AG04450 (cell line): Measurements from ENCODE around the gene UBE2R2. TPM values are rescaled to one million over a fixed set of nuclear protein-coding genes. Genes with fewer than 3 reads are reported as not detected.

Experiments used
- CTCF ChIA-PET: fragments of 300-600, 350-600 bp; formaldehyde crosslinking; extraction: SDS; loops from one replicate; lab custom pipeline; 2022; ENCODE audit warnings: antibody characterized with exemption, inconsistent platforms; lab: Charles Lee
- POLR2A ChIA-PET: fragments of 350-600 bp; formaldehyde crosslinking; extraction: SDS; loops from one replicate; lab custom pipeline; 2021; ENCODE audit warnings: antibody characterized with exemption, inconsistent platforms; lab: Yijun Ruan, JAX
- DNase-seq: peaks from one replicate; pipeline ENCODE4 v3.0.0-alpha.2; 2011; ENCODE audit warnings: low read depth, low spot score
- H3K27ac ChIP-seq: one replicate; pipeline ENCODE4 v1.5.1; 2012; ENCODE audit warnings: low read depth, low read length, control low read depth
- H3K27me3 ChIP-seq: one replicate; pipeline ENCODE4 v1.6.0; 2012; ENCODE audit warnings: low read length; ENCODE audit not compliant: control insufficient read depth, insufficient read depth
- H3K4me3 ChIP-seq: 2 replicates; pipeline ENCODE4 v1.5.1; 2011; ENCODE audit warnings: mild to moderate bottlenecking, low read depth, low read length, control low read depth
- H3K9me3 ChIP-seq: 2 replicates; pipeline ENCODE4 v1.5.1; 2012; ENCODE audit warnings: low read length; ENCODE audit not compliant: control insufficient read depth, insufficient read depth
- polyA plus RNA-seq: library from polyadenylated mRNA; depleted of rRNA; stranded (reverse); fragments of >200 nt; gene quantifications from 2 replicates; pipeline ENCODE4 v1.2.3, GENCODE V29; 2011
- TF ChIP-seq, protein P1 (sequence below): IDR thresholded peaks from 2 replicates; pipeline ENCODE4 v1.5.1; 2011; ENCODE audit warnings: low read depth, low read length, control low read depth, inconsistent platforms

Gene UBE2R2
- polyA plus RNA-seq, 1 experiment: 42.2 TPM

DNA sequence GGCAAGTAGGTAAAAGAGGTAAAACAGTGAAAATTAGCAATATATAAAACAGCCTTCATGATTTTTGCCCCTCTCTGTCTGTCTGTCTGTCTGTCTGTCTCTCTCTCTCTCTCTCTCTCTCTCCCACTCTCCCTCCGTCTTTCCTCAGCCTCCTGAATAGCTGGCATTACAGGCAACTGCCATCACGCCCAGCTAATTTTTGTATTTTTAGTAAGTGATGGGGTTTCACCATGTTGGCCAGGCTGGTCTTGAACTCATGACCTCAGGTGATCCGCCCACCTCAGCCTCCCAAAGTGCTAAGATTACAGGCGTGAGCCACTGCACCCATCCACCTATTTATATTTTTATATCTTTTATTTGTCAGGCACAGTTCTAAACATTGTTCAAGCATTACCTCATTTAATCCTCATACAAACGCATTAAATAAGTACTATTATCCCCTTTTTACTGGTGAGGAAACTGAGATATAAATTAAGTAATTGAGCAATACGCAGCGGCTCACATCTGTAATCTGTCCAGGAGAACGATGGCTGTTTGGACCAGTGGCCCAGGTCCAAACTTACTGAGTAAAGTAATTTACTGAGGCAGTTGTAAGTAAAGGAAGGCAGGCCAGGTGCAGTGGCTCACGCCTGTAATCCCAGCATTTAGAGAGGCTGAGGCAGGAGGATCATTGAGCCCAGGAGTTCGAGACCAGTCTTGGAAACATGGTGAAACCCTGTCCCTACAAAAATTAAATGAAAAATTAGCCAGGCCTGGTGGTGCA lies 60.9 kb downstream of the UBE2R2 start:
- ChIA-PET CTCF (interaction anchor here (0.6 to 0.7 kb wide), 2 partner anchors 20 to 59 kb away, joined by 3 to 4 read pairs; no protein-coding TSS in a partner anchor), POLR2A (interaction anchor here (0.7 kb wide), 1 partner anchor 563 kb away, joined by 3 read pairs; no protein-coding TSS in a partner anchor)
- Histone ChIP-seq H3K9me3 (no peaks in the 10 kb centered on the region), H3K4me3 (no peak overlapping the region), H3K27me3 (no peaks in the 10 kb centered on the region), H3K27ac (no peak overlapping the region)
- TF ChIP-seq, protein P1, sequence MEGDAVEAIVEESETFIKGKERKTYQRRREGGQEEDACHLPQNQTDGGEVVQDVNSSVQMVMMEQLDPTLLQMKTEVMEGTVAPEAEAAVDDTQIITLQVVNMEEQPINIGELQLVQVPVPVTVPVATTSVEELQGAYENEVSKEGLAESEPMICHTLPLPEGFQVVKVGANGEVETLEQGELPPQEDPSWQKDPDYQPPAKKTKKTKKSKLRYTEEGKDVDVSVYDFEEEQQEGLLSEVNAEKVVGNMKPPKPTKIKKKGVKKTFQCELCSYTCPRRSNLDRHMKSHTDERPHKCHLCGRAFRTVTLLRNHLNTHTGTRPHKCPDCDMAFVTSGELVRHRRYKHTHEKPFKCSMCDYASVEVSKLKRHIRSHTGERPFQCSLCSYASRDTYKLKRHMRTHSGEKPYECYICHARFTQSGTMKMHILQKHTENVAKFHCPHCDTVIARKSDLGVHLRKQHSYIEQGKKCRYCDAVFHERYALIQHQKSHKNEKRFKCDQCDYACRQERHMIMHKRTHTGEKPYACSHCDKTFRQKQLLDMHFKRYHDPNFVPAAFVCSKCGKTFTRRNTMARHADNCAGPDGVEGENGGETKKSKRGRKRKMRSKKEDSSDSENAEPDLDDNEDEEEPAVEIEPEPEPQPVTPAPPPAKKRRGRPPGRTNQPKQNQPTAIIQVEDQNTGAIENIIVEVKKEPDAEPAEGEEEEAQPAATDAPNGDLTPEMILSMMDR: no peak
- no peak for DNase-seq

DNA sequence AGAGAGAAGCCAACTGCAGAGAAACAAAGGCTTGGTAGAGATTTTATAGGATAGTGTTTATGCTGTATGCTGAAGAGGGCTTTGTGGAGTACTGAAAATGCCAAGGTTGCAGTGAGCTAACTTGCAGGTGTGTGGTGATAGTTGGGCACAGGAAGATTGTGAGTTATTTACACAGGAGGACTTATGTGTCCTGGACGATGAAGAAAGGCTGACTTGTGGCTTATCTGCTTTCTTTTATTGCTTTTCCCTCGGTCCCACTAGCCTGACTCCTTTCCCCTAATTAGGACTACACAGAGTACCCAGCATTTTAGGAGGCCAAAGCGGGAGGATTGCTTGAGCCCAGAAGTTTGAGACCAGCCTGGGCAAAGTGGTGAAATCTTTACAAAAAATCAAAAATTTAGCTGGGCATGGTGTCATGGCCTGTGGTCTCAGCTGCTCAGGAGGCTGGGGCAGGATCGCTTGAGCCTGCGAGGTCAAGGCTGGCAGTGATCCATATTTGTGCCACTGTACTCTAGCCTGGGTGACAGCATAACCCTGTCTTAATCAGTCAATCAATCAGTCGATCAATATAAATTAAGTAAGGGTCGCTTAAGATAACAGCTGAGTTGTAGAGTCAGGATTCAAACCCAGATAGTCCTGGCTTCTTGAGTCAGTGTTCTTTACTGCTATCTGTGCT lies 61.9 kb downstream of the UBE2R2 start:
- no peaks in the 10 kb centered on the region for H3K27me3 ChIP-seq
- no peak overlapping the region for H3K27ac ChIP-seq
- ChIA-PET POLR2A (no interaction called here), CTCF (no interaction called here)
- H3K9me3 ChIP-seq: no peaks in the 10 kb centered on the region
- no peak for DNase-seq
- H3K4me3 ChIP-seq: no peak overlapping the region
- TF ChIP-seq, protein P1: no peak

DNA sequence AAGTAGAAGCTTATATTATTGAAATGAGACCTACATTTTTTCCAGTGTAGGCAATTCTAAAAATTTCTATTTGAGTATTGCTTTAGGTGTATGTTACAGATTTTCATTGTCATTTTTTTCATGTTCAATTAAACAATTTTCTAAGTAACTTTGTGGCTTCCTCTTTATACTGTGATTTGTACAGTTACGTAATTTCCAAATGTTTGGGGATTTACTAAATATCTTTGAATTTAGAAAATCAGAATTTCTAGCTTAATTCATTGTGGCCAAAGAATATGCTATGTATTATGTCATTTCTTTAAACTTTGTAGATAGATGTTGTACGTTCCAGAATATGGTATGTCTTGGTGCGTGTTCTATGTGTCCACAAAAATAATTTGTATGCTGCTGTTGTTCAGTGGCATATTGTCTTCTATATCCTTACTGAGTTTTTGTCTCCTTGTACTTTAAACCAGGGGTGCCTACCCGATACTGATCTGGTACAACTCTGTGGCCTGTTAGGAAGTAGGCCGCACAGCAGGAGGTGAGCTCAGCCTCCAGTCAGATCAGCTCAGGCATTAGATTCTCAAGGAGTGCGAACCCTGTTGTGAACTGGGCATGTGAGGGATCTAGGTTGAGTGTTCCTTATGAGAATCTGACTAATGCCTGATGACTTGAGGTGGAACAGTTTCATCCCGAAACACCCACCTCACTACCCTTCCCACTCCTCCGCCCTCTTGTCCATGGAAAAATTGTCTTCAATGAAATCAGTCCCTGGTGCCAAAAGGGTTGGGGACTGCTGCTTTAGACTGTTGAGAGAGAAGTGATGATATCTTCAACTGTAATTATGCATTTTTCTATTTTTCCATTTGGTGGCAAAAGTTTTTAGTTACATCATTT lies 63.5 kb downstream of the UBE2R2 start:
- Histone ChIP-seq H3K27me3 (no peaks in the 10 kb centered on the region), H3K9me3 (no peaks in the 10 kb centered on the region), H3K27ac (no peak overlapping the region), H3K4me3 (no peak overlapping the region)
- POLR2A ChIA-PET: no interaction called here
- CTCF ChIA-PET: interaction anchor here (0.6 to 1.7 kb wide), 3 partner anchors 61 to 102 kb away, joined by 3 to 4 read pairs (median 4); no protein-coding TSS in a partner anchor
- TF ChIP-seq, protein P1: no peak
- DNase-seq: no peak

DNA sequence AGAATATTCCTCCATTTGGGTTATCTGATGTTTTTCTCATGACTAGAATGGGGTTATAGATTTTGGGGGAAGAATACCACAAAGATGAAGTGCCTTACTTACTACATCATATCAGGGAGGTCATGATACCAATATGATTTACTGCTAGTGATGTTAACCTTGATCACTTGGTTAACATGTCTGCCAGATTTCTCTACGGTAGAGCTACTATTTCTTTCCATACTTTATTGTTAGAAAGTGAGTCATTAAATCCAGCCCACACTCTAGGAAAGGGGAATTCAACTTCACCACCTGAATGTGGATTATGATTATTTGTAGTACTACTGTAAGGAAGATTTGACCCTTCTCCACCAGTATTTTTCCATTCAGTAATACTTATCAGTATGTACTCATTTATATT lies 64.7 kb downstream of the UBE2R2 start:
- no peaks in the 10 kb centered on the region for H3K9me3 ChIP-seq
- TF ChIP-seq, protein P1: no peak
- H3K27me3 ChIP-seq: no peaks in the 10 kb centered on the region
- ChIA-PET CTCF (interaction anchor here (1.7 kb wide), 1 partner anchor 103 kb away, joined by 4 read pairs; no protein-coding TSS in a partner anchor), POLR2A (no interaction called here)
- no peak overlapping the region for H3K27ac ChIP-seq
- DNase-seq: no peak
- H3K4me3 ChIP-seq: no peak overlapping the region
